WERI-Rb-1 (cell line): ENCODE data around the gene KIAA1755.
"Not testable (repeated sequence)": the region's sequence is repeated elsewhere in the genome, so short reads cannot be mapped to it uniquely, and the experiment has no call there.

ENCODE experiments used
- DNase-seq: peaks from one replicate; pipeline ENCODE4 v3.0.0-alpha.2; 2020
- H3K27ac ChIP-seq: fragments of 250-450 bp; sonication (Bioruptor Pico); 2 replicates; pipeline ENCODE4 v1.5.1; 2020; ENCODE audit warnings: mild to moderate bottlenecking, moderate library complexity
- H3K27me3 ChIP-seq: fragments of 250-450 bp; sonication (Bioruptor Pico); 2 replicates; pipeline ENCODE4 v1.5.1; 2021; ENCODE audit warnings: mild to moderate bottlenecking, low read depth, moderate library complexity; ENCODE audit not compliant: insufficient read depth, severe bottlenecking
- H3K36me3 ChIP-seq: fragments of 250-450 bp; sonication (Bioruptor Pico); 2 replicates; pipeline ENCODE4 v1.5.1; 2020; ENCODE audit warnings: mild to moderate bottlenecking, moderate library complexity
- H3K4me3 ChIP-seq: 2 replicates; pipeline ENCODE4 v1.5.1; 2011; ENCODE audit warnings: low read depth, mild to moderate bottlenecking, control low read depth, low read length
- H3K9me3 ChIP-seq: fragments of 250-450 bp; sonication (Bioruptor Pico); 2 replicates; pipeline ENCODE4 v1.5.1; 2021; ENCODE audit warnings: mild to moderate bottlenecking, moderate library complexity; ENCODE audit not compliant: severe bottlenecking
- TF ChIP-seq, protein P1 (sequence below): IDR thresholded peaks from 2 replicates; pipeline ENCODE4 v1.5.1; 2011; ENCODE audit warnings: low read depth, mild to moderate bottlenecking, control low read depth, inconsistent platforms, low read length

The KIAA1755 gene

DNA sequence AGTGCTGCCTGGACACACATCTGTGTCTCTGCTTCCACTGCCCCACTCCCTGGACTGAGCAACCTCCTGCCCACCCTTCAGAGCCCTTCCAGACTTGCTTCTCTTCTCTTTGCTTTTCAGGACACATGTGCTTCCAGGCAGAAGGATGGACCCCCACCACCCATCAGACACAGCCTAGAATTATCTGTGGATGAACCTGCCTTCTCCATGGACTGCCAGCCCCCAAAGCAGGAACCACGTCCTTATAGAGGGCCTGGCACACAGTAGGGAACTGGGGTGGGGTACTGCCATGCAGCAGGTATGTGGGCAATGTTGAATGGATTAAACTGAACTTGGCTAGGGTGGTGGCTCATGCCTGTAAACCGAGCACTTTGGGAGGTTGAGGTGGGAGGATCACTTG is 3.6 kb downstream of the KIAA1755 start:
- Histone ChIP-seq H3K36me3 (peaks cover 25% of the 10 kb centered on the region), H3K9me3 (no peaks in the 10 kb centered on the region), H3K27ac (no peak overlapping the region; the same call in 1 of the 2 replicates), H3K27me3 (no peaks in the 10 kb centered on the region), H3K4me3 (no peak overlapping the region)
- TF ChIP-seq, protein P1, sequence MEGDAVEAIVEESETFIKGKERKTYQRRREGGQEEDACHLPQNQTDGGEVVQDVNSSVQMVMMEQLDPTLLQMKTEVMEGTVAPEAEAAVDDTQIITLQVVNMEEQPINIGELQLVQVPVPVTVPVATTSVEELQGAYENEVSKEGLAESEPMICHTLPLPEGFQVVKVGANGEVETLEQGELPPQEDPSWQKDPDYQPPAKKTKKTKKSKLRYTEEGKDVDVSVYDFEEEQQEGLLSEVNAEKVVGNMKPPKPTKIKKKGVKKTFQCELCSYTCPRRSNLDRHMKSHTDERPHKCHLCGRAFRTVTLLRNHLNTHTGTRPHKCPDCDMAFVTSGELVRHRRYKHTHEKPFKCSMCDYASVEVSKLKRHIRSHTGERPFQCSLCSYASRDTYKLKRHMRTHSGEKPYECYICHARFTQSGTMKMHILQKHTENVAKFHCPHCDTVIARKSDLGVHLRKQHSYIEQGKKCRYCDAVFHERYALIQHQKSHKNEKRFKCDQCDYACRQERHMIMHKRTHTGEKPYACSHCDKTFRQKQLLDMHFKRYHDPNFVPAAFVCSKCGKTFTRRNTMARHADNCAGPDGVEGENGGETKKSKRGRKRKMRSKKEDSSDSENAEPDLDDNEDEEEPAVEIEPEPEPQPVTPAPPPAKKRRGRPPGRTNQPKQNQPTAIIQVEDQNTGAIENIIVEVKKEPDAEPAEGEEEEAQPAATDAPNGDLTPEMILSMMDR, result no peak
- DNase-seq, result no peak

DNA sequence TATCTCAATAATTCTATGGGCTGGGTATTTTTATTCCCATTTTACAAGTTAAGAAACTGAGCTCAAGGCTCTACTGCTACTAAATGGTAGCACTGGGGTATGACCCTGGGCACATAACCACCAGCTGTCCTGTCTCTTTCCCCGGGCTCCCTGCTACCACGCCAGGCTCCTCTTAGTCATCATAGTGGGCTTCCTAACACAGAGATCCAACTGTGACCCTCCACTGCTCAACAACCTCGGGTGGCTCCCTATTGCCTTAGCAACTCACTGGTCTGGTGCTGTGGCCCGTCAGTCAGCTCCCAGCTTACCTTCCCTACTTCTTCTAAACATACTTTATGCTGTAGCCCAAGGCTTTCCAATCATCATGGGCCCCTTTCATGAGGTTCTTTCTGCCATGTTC is 4.5 kb downstream of the KIAA1755 start:
- no peaks in the 10 kb centered on the region for H3K27me3 ChIP-seq
- no peak overlapping the region; the same call in 1 of the 2 replicates for H3K27ac ChIP-seq
- H3K4me3 ChIP-seq, result no peak overlapping the region
- TF ChIP-seq, protein P1, result no peak
- H3K9me3 ChIP-seq, result no peaks in the 10 kb centered on the region
- H3K36me3 ChIP-seq, result peaks cover 28% of the 10 kb centered on the region
- no peak for DNase-seq

DNA sequence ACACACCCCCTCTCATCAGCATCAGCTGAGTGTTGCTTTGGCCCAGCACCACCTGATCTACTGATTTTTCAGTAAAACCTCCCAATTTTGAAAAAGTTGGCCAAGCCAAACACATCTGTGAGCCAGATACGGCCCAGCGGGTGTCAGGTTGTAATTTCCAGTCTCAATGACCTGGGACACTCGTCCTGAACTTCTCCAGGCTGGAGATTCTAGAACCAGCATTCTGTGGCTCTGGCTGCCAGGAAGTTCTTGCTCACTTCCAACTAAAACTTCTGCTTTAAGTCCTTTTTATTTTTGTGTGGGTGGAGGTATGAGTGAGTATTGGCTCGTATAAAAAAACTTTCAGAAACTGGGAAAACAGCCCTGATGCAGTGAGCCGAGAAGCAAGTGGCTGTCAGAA is 5.1 kb downstream of the KIAA1755 start:
- H3K9me3 ChIP-seq, result no peaks in the 10 kb centered on the region
- TF ChIP-seq, protein P1, result no peak
- H3K27ac ChIP-seq, result peak overlapping the region; percentile 74
- no peaks in the 10 kb centered on the region for H3K27me3 ChIP-seq
- H3K36me3 ChIP-seq, result peaks cover 28% of the 10 kb centered on the region
- no peak for DNase-seq
- no peak overlapping the region for H3K4me3 ChIP-seq

DNA sequence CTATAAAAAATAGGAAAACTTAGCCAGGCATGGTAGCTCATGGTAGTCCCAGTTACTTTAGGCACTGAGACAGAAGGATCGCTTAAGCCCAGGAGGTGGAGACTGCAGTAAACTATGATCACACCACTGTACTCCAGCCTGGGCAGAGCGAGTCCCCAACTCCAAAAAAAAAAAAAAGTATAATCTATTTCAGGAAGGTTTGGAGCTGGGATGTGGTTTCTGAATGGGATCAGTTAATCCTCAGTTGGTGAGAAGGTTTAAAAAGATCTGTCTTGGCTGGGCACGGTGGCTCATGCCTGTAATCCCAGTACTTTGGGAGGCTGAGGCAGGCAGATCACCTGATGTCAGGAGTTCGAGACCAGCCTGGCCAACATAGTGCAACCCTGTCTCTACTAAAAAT is 5.9 kb downstream of the KIAA1755 start:
- H3K36me3 ChIP-seq, result peaks cover 28% of the 10 kb centered on the region
- H3K4me3 ChIP-seq, DNase-seq: not testable (repeated sequence)

DNA sequence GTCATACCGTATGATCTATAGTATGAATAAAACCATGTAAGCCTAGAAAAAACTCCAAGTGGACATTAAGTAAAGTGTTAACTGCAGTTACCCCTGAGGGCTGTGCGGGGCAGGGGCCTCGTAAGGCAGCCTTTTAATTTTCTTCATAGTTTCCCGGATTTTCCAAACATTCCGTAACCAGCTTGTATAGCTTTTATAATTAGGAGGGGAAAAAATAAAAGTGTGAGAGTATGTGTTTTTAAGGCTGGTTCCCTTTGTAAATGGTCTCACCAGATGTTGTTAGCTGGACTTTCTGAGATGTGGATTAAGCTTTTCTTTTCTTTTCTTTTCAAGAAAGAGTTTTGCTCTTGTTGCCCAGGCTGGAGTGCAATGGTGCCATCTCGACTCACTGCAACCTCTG is 7.0 kb downstream of the KIAA1755 start:
- TF ChIP-seq, protein P1, result no peak
- Histone ChIP-seq H3K27ac (peak overlapping the region; percentile 74), H3K27me3 (no peaks in the 10 kb centered on the region)

More for the DNA sequence above, 5.9 kb downstream of the KIAA1755 start:
- H3K27me3 ChIP-seq, H3K9me3 ChIP-seq: not testable (repeated sequence)
- H3K27ac ChIP-seq, result peak overlapping the region; percentile 74

DNA sequence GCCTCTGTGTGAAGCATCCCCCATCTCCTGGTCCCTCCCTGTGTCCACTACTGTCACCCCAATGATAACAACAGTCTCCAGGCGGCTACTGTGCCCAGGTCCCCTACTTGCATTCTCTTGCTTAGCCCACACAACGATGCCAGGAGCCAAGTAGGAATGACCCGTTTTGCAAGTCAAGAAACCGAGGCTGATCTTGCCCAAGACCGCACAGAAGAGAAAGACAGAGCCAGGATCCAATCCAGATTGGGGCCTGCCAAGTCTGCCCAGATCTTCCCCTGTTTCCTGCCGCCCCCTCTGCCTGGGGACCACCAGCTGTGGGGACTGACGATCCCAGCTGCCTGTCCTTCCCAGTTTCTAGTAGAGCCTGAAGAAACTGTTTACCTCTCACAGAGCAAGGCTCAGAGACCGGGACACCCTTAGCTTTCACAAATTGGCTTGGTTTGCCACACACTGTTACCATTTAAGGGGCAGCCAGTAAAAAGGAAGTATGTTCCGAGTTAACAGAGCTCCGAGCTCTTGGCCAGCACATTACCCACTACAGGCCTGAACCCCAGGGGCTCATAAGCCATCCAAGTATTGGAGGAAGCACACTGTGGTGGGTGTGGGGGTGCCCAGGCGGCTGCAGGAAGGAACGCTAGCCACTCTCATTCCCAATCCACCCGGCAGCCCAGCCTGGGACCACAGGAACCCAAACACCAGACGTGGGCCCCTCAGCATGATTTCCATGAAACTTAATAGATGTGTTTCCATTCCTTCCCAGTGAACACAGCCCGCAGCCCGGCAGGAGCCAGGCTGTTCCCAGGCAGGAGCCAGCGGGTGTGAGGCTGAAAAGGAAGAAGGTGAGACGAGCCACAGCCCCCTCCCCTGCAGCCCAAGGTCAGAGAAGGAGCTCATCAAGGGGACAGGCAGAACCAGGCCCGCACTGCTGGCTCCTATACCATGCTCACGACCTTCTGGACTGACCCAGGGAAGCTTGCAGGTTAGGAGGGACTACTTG is 7.9 kb downstream of the KIAA1755 start:
- DNase-seq, result no peak

More for the DNA sequence above, 7.0 kb downstream of the KIAA1755 start:
- DNase-seq, result no peak
- Histone ChIP-seq H3K9me3 (no peaks in the 10 kb centered on the region), H3K36me3 (peaks cover 28% of the 10 kb centered on the region), H3K4me3 (no peak overlapping the region)

DNA sequence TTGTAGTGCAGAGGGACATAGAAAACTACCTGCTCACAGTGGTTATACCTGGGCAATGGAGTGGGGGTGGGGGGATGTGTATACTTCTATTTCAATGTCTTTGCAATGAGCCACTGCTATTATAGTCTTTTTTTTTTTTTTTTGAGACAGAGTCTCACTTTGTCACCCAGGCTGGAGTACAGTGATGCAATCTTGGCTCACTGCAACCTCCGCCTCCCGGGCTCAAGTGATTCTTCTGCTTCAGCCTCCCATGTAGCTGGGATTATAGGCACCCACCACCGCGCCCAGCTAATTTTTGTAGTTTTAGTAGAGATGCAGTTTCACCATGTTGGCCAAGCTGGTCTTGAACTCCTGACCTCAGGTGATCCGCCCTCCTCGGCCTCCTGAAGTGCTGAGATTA is 9.1 kb downstream of the KIAA1755 start:
- H3K27ac ChIP-seq, H3K4me3 ChIP-seq, H3K9me3 ChIP-seq, DNase-seq, H3K27me3 ChIP-seq: not testable (repeated sequence)
- H3K36me3 ChIP-seq, result peaks cover 23% of the 10 kb centered on the region

More for the DNA sequence above, 7.9 kb downstream of the KIAA1755 start:
- Histone ChIP-seq H3K4me3 (no peak overlapping the region), H3K36me3 (peaks cover 28% of the 10 kb centered on the region), H3K27ac (peak overlapping the region; percentile 74), H3K27me3 (no peaks in the 10 kb centered on the region), H3K9me3 (no peaks in the 10 kb centered on the region)
- TF ChIP-seq, protein P1, result no peak
